ENCODE measurements around the gene MYO18B.
"Not testable (repeated sequence)": the region's sequence is repeated elsewhere in the genome, so short reads cannot be mapped to it uniquely, and the experiment has no call there.

Gene MYO18B

DNA sequence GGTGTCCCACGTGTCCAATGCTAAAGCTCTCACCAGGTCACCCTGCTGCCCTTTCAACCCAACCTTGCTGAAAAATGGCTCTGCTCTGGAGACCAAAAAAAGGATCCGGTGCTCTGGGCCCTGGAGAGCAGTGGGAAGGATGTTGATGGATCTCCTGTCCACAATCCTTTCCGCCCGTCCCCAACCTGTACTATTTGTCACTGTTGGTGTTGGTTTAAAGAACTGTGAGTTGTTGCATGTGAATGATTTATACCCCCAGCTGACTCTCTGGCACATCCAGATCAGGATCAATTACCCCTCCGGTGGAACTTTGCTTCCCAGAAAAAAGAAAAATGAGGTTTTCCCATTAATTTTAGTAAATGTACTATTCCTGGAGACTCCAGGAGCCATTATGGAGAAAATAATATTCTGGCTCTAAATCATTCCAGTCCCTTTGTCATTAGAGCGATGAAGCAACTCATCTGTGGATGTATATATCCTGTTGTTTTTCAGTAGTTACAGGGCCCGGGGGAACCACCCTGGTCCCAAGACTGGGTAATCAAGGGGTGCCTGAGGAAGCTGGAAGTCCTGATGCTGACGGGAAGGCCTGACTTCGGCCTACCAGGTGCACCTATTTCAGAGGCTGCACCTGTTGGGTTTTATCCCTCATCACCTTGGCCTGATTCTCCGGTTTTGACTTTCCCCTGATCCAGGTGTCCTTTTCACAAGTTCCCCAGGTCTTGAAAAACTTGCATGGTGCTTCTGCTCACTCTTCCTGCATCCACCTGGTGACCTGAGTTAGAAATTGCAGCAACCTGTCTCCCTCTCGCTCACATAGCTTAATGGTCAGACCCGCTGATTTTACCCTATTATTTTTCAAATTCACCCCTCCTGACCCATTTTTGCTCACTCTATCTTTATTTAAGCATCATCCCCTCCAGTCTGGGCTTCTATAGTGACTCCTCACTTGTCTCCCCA lies 218.1 kb downstream of the MYO18B start:
- no peak for DNase-seq

DNA sequence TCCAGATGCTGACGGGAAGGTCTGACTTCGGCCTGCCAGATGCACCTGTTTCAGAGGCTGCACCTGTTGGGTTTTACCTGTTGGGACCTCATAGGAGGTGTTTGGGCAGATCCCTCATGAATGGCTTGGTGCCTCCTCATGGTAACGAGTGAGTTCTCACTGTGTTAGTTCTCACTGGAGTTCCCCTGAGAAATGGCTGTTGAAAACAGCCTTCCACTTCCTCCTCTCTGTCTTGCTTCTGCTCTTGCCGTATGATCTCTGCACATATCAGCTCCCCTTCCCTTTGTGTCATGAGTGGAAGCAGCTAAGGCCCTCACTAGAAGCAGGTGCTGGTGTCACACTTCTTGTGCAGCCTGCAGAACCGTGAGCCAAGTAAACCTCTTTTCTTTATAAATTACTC lies 219.7 kb downstream of the MYO18B start:
- no peak for DNase-seq

DNA sequence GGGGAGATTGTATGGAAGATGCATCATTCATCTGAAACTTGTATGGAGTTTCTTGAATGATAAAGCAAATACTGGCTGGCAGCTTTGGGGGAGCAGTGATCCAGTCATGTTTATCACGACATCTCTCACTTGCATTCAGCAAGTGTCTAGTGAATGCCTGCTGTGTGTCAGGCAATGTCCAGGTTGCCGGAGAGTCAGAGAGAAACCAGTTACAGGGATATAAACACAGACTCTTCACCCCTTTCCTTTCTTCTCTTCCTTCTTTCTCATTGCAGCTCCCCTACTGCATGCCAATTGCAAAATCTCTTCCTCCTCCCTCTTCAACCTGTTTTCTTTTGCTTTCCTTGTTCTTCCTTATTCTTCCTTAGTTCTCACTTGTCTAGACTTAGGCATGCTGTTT lies 220.7 kb downstream of the MYO18B start:
- DNase-seq = no peak

DNA sequence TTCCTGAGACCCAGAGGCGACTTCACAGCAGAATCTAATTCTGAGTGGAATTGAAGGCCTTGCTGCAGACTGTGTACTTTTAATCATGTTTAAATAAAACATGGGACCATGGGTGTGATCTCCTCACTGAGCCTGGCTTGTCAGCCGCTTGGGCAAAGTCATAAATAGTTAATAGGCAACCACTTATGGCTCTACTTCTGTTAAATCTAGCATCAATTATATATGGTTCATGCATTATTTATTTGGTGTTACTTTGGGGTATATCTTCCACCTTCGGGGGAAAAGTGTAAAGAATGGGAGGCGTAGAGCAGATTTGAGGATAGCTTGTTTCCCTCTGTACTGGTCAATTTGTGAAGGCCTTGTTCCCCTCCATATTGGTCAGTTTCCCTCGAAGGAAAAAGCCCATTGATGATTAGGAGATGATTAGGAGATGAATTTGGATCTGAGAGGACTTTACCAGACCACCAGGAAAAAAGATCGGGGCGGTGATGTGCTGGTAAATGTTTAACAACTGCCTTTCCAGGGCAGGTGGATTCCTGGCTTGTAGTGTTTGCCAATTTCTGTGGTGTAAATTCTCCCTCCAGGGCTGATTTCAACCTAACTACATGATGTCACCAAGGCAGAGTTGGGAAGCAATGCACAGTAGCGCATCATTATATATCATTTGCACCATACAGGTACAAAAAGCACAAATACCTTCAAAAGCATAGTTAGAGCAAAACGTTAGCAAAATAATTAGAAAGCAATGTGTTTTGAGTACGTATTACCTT lies 223.2 kb downstream of the MYO18B start:
- DNase-seq = no peak

DNA sequence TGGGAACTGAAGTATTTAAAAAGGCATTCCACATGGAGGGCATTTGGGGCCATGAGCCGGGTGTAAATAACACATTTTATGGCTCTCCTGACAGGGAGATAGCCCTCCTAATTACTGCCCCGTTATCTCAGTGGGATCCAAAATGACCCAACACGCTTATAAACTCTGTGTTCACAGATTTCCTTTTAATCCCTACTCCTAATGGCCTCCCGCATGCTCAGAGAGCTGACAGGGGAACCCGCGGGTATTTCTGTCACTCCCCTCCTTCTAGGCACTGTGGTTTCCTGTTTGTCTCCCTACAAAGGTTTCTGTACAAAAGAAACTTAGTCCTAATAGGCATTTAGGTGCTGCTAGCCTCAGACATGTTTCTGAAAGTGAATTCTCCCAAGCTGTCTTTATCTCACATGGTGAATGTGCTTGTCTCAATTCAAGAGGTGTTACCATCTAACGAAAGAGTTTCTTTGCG lies 224.5 kb downstream of the MYO18B start:
- DNase-seq = no peak

DNA sequence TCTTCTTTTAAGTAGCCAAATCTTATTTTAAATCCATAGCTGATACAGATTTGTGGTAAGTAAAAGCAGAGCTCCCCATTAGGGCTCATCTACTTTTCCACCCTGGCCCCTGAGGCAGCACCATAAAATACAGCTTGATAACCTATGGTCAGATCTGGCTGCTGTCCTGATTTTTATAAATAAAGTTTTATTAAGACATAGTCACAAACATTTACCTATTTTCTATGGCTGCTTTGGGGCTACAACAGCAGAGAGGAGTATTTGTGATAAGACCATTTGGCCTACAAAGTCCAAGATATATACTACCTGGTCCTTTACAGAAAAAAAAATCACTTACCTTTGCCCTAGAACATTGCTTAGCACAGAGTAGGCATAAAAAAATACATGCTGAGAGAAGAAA lies 227.3 kb downstream of the MYO18B start:
- DNase-seq = no peak

DNA sequence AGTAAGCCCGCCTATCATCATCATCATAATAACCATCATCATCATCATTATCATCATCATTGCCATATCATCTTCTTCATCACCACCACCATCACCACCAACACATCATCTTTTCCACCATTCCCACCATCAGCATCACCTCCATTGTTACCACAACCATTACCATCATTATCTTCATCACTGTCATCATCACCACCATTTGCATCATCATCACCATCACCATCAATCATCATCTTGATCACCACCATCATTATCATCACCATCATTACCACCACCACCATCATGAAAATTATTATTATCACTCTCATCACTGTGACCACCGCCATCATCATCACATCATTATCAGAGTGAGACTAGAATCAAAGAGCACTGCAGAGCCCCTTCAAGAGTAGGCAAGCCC lies 227.9 kb downstream of the MYO18B start:
- no peak for DNase-seq

DNA sequence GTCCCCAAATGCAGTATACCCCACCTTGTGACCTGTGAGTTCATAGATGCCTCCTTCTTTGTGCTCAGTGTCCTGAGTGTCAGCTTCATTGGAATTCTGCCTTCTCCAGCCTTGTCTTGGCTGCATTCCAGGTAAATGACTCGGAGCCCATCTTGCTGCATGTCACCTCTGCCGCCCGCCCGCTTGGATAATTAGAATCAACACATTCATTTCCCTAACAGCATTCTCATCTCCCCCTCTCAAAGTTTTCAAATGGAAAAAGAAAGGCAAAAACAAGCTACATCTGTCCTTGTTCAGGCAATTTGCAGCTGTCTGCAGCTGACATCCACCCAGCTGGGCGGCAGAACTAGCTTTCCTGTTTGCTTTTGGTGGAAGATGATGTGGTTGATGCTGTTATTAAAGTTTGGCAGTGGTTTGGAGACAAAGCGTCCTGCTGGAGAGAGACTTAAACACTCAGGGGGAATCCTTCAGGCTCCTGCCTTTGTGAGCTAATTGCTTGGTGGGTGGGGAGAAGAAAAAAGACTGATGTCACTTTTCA lies 228.5 kb downstream of the MYO18B start:
- DNase-seq = no peak

DNA sequence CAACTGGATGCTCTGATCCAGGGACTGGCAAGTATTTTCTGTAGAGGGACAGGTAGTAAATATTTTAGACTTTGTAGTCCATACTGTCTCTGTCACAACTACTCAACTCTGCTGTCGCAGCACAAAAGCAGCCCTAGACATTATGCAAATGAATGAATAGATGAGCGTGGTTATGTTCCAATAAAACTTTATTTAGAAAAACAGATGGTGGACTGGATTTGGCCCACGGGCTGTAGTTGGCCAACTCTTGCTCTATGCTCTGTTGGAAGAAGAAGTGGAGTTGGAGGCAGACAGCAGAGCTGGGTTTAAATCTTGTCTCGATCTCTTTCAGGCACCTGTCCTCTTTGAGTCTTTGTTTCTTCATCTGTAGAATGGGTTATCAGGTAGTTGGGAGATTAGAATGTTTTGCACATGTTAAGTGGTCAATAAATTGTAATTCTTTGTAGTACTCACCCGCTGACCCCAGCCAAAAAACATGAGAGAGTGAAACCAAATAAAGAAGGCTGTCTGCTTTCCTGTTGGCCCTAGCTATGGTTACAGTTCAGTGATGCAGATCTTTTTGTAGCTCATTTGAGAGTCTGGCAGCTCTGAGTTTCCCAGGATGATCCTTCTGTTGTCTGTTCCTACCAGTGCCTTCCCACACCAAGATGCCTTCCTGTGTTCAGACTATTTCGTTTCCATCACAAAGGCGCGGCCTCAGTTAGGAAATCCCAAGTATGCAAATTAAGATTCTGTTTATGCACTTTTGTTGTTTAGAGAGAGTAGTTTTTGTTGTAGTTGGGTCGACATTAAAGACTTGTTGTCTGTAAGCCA lies 229.2 kb downstream of the MYO18B start:
- DNase-seq = no peak

DNA sequence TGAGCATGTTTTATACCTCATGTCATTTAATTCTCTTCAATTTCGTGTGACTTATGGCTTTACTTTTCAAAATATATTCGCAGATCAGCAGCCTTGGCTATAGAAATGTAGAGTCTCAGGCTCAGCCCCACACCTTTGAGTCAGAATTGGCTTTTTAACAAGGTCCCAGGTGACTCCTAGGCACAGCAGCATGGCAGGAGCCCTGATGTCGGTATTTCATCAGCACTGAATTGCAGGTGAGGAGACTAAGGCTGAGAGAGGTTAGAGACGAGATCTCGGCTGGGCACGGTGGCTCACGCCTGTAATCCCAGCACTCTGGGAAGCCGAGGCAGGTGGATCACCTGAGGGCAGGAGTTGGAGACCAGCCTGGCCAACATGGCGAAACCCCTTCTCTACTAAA lies 230.4 kb downstream of the MYO18B start:
- DNase-seq = no peak

DNA sequence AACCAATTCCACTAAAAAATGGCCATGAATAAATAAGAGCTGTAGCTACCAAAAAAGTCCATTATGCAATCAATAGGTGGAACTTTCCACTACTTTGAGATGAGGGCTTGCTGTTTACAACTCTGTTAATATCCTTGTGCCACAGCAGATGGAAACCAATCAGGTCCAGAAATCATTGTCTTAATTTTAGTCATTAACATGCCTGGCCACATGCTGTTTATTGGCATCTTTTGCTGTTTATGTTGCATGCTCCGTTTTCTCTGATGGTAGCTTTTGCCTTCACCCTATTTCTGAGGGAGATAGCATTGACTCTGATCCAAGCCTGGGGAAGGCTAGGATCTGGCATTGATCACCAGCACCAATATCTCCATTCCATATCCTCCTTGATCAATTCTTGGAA lies 234.4 kb downstream of the MYO18B start:
- DNase-seq = no peak

DNA sequence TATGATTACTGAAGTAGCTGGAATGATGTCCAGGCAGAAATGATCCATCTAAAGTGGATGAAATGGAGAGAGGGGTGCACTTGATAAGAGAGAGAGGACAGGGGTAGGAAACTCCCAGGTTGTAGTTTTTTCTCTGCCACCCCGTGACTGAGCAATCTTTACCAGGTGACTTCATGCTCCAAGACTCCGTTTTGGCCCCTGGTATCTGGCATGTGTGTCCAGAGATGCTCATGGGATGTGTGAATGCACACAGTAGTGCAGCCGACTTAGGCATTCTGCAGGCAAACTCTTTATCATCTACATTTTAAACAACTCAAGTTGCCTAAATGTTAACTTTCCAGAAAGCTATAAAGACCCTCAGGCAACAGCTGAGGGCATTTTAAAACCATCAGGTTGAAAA lies 238.0 kb downstream of the MYO18B start:
- DNase-seq = no peak

DNA sequence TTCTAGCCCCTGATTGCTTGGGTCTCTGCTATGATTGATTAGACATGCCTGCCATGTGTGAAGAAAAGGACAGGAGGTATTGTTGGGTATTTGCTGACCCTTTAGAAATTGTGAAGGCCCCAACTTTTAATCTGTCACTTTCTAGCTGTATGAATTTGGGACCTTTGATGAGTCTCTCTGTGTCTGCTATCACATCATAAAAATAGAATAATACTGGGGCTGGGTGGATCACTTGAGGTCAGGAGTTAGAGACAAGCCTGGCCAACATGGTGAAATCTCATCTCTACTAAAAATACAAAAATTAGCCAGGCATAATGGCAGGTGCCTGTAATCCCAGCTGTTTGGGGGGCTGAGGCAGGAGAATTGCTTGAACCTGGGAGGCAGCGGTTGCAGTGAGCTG lies 242.9 kb downstream of the MYO18B start:
- DNase-seq = not testable (repeated sequence)

DNA sequence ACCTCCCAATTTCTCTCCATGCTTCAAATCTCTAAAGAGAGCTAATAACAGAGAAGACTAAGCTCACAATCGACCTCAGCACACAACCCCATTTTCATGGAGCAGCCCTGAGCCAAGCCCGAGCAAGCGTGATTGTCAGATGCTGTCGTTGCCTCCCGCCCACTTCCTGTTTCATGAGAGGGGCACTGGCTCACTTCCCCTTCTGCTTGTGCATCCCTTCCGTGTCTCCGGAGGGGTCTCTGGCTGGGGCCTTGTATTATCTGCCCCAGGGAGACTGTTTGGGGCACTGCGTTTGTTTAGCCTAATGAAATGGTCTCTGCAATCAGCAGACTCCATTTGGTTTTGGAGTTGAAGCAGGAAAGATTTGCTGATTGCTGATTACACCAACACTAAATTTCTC lies 246.0 kb downstream of the MYO18B start:
- DNase-seq = no peak

DNA sequence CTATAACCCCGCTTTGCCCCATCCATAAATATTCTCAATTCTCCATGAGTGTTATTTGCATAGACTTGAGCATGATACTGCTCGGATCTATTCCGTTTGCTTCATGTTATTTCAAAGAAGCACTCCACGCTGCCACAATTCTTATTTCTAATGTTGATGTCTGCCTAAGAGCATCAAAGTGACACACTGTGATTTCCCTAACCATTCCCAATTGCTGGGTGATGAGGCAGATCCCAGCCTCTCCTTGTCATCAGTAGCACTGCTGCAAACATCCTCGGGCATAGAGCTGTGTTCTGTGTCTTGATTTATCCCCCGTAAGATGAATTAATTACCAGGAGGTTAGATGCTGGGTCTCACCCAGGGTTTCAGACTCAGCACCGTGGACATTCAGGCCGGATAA lies 249.0 kb downstream of the MYO18B start:
- DNase-seq = no peak

DNA sequence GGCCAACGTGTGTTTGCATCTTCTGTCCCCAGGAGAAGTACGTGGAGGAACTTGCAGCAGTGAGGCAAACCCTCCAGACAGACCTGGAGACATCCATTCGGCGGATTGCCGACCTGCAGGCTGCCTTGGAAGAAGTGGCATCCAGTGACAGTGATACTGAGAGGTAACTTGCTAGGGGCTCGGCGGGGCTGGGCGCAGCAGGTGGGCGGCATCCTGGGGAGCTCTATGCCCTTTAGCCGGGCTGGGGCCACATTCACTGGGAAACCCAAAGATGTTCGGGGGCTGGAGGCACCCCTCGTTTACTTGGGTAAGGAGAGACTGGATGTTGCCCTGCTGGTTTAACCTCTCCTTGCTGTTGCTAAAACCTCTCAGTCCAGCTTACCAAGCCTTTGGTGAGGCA lies 250.3 kb downstream of the MYO18B start:
- no peak for DNase-seq

DNA sequence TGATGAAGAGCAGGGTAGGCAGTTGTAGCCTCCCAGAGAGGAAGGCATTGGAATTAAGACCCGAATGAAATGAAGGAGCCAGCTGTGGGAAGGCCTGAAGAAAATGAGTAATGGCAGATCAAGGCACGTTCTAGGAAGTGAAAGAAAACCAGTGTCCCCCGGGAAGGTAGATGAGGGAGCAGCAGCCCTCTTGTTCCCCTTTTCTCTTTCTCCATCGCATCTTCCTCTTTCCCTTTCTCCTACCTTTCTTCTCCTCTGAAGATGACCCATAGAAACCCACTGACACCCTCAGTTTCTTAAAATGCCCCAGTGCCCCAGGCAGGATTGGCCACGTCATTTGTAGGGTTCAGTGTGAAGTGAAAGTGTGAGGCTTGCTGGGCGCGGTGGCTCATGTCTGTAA lies 254.7 kb downstream of the MYO18B start:
- DNase-seq = no peak

DNA sequence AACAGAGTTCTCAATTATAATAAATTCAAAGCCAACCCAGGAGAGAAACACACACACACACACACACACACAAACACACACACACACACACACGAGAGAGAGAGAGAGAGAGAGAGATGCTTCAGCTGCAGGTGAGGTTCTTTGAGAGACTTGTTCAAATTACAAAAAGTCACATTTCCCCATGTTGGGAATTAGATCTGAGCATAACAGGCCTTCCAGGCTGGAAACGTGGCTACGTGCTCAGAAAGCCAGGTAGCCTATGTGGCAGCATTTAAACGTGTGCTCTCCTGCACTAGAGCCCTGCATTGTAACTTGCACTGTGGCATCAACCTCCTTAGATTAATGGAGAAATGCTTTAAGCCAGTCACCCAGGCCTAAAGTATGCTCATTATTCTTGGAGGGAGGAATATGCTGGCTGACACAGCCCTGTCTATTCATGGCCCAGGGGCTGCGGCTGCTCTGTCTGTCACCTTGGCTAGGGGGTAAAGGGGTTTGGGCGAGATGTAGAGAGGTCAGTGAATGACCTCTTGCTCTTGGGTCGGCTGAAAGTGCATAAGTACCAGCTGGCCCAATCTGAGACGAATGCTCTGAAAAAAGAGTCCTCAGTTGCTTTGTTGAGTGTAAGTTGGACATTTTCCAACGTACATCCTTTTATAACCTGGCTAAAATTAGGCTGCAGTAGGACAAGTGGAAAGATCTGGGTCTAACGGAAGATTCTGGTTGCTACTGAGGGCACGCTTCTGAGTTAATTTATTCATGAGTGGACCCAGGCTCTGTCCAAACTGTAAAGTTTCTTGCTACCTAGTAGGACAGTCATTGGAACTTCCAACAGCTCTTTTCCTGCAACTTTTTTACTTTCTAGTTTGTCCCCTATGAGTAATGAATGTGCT lies 256.1 kb downstream of the MYO18B start:
- DNase-seq = no peak

DNA sequence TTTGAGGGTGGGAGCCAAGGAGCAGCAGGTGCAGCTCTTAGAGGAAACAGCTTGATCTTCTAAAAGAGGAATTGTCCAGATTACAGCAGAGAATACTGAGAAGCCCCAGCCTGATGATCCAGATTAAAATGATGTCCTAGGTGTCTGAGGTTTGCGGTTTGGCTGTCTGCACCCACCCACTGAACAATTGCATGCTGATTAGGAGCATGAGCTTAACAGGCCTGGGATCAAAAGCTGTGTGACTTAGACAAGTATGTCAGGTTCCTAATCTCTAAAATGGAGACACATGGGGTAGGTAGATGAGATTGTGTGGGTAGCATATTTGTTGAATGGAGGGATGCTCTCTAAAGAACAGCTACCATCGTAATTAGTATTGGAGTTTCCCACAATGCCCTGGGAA lies 260.5 kb downstream of the MYO18B start:
- DNase-seq = no peak

DNA sequence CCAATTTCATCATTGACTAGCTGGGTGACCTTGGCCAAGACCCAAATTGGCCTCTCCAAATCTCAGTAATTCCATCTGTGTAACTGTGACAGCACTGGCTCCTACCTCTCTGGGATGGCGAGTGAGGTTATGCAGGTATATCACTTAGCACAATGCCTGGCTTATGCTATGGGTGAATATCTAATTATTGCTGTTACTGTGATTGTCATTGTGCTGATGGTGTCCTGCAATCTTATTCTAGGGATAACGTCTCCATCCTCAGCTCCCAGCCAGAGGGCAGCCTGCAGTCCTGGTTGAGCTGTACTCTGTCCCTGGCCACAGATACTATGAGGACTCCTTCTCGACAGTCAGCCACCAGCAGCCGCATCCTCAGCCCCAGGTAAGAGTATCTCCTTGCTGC lies 262.5 kb downstream of the MYO18B start:
- no peak for DNase-seq

DNA sequence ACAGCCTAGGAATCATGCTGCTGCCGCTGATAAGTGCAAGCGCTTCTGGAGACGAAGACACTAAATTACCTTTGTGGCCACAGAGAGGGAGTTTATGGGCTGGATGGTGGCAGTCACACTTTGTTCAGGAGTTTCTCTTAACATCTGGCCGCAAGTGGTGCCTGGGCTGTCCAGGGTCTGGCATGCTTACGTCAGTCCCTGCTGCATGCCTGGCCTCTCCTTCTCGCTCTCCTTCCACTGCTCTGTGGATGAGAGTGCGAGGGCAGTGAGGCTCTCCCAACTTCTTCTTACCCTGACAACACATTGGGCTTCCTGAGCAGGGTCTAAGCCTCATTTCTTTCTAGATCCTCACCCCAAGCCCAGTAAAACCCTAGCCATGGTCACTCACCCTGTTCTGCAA lies 266.6 kb downstream of the MYO18B start:
- DNase-seq = no peak

DNA sequence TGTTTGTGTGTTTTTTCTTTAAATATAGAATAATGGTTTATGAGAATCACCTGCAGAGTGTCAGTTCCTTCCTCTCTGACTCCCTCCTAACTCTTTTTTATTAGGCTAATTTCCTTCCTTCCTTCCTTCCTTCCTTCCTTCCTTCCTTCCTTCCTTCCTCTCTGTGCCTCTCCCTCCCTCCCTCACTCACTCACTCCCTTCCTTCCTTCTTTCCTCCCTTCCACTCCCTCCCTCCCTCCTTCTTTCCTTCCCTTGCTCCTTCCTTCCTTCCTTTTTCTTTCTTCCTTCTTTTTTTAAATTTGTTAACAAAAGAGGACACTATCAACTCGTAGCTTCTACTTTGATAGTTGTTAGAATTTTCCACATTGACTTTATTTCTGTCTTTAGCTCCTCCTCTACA lies 274.9 kb downstream of the MYO18B start:
- DNase-seq = no peak

Data from fibroblast of upper back skin (primary cell).